ENCODE results near the gene IFI27L2. TPM values are rescaled to one million over a fixed set of nuclear protein-coding genes. Genes with fewer than 3 reads are reported as not detected.
A peak's percentile ranks its signal among the peaks of the same experiment; 100 is the strongest.

Gene IFI27L2
- total and polyA plus RNA-seq, 2 experiments from 2014 or later = 91.5 to 95.1 TPM

DNA sequence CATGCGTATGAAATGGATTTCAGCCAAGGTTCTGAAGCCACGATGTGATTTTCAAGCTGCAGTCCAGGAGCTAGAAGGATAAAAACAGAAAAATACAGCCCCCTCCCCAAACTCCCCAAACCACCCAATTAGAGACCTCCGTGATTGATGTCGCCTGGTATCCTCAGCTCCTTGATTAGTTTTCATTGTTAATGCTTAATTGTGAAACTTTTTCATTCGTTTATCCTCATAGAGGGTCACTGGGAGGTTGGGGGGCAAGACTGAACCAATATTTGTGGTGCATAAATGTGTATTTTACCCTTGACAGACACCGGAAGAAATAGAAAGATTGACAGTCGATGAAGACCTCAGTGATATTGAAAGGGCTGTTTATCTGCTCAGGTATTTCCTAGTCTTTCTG, 46.3 kb upstream of the IFI27L2 start:
- no peak overlapping the region for H3K27ac ChIP-seq
- H3K36me3 ChIP-seq (replicated peaks; ENCODE audit: insufficient read depth, low read depth) = no peaks in the 10 kb centered on the region
- H3K27me3 ChIP-seq = peaks cover 58% of the 10 kb centered on the region
- WGBS (ENCODE audit: low lambda C conversion rate, missing lambda C conversion rate) = 30% methylated on average over 7 of the region's 7 CpGs
- TF ChIP-seq EZH2 (IDR thresholded peaks at IDR 0.05; ENCODE audit: borderline replicate concordance) = no peak
- H4K20me1 ChIP-seq (ENCODE audit: insufficient read depth, poor library complexity, severe bottlenecking) = no peaks in the 10 kb centered on the region
- peak overlapping the region; percentile 89 for H2AFZ ChIP-seq
- H3K79me2 ChIP-seq = no peaks in the 10 kb centered on the region
- no peak overlapping the region for H3K4me3 ChIP-seq
- no peaks in the 10 kb centered on the region for H3K9me3 ChIP-seq (ENCODE audit: low read depth)
- peak overlapping the region; percentile 99 for H3K4me2 ChIP-seq
- H3K4me1 ChIP-seq (ENCODE audit: insufficient read depth) = peaks cover 9% of the 10 kb centered on the region
- no peak for DNase-seq (ENCODE audit: low spot score)
- no peaks in the 10 kb centered on the region for H3K9me2 ChIP-seq (replicated peaks; ENCODE audit: insufficient read depth)

DNA sequence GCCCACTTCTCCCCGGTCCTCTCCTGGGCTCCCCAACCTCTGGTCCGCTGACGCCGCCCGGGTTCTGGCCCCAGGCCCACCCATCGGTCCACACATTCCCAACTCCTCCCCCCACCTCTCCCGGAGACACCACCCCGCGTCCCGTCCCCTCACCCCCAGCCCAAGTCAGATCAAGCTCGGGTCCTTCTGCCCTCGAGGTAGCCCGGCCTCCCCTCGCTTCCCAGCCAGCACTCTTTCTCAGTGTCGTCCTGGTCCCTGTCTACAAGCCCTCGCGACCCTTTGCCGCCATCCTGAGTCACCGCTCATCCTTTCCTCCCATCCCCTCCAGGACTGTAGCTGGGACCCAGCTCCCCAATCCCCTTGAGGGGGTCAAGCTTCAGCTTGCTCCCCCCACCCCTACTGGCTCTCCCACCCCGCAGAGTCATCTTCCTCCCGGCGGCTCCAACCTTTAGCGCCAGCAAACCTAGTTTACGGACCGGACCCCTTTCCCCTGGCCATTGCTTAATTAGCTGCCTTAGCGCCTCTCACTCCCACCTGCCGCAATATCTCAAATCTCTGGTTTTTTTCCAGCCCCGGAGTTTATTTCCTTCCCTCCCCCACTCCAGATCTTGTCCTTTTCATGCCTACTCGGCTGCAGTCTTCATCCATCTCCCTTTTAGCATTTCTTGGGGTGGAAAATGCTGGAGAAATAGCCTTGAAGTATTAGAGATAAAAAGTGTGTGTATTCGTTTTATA, 45.8 kb upstream of the IFI27L2 start:
- Histone ChIP-seq H3K4me1 (ENCODE audit: insufficient read depth) (peaks cover 9% of the 10 kb centered on the region), H3K9me2 (replicated peaks; ENCODE audit: insufficient read depth) (no peaks in the 10 kb centered on the region), H3K27me3 (peaks cover 58% of the 10 kb centered on the region), H3K27ac (no peak overlapping the region), H3K9me3 (ENCODE audit: low read depth) (no peaks in the 10 kb centered on the region), H3K4me2 (peak overlapping the region; percentile 99), H2AFZ (peak overlapping the region; percentile 89), H3K4me3 (no peak overlapping the region), H3K79me2 (no peaks in the 10 kb centered on the region), H3K36me3 (replicated peaks; ENCODE audit: insufficient read depth, low read depth) (no peaks in the 10 kb centered on the region), H4K20me1 (ENCODE audit: insufficient read depth, poor library complexity, severe bottlenecking) (no peaks in the 10 kb centered on the region)
- DNase-seq (ENCODE audit: low spot score) = no peak
- TF ChIP-seq EZH2 (IDR thresholded peaks at IDR 0.05; ENCODE audit: borderline replicate concordance) (peak; percentile 74), EZH2phosphoT487 (IDR thresholded peaks at IDR 0.05; ENCODE audit: low read depth, severe bottlenecking, unreplicated experiment) (no peak)
- 3% methylated on average over 19 of the region's 30 CpGs for WGBS (ENCODE audit: low lambda C conversion rate, missing lambda C conversion rate)

DNA sequence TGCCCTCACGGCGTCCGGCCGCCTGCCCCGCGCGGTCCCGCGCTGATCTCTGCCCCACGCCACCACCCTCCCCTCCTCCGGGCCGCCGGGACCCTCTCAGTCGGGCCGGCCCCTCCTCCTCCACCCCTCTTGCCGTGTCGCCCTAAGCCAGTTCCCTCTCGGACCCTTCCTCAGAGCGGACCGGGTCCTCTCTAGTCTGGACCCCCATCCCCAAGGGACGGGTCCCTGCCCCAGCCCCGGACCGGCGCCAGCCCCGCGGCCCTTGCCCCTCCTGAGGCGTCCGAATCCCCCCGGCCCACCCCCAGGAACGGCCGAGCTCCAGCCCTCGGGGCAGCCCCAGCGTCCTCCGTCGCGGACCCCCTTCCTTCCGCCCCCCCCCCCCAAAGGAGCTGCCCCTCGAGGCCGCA, 45.2 kb upstream of the IFI27L2 start:
- Histone ChIP-seq H3K4me3 (peak overlapping the region; percentile 84), H3K4me2 (peak overlapping the region; percentile 99), H2AFZ (peak overlapping the region; percentile 89), H3K27ac (no peak overlapping the region), H3K9me3 (ENCODE audit: low read depth) (no peaks in the 10 kb centered on the region), H3K27me3 (peaks cover 58% of the 10 kb centered on the region), H3K79me2 (no peaks in the 10 kb centered on the region), H4K20me1 (ENCODE audit: insufficient read depth, poor library complexity, severe bottlenecking) (no peaks in the 10 kb centered on the region), H3K36me3 (replicated peaks; ENCODE audit: insufficient read depth, low read depth) (no peaks in the 10 kb centered on the region), H3K4me1 (ENCODE audit: insufficient read depth) (peaks cover 9% of the 10 kb centered on the region), H3K9me2 (replicated peaks; ENCODE audit: insufficient read depth) (no peaks in the 10 kb centered on the region)
- no peak for DNase-seq (ENCODE audit: low spot score)
- no peak for TF ChIP-seq EZH2phosphoT487 (IDR thresholded peaks at IDR 0.05; ENCODE audit: low read depth, severe bottlenecking, unreplicated experiment)
- TF ChIP-seq, protein P1, sequence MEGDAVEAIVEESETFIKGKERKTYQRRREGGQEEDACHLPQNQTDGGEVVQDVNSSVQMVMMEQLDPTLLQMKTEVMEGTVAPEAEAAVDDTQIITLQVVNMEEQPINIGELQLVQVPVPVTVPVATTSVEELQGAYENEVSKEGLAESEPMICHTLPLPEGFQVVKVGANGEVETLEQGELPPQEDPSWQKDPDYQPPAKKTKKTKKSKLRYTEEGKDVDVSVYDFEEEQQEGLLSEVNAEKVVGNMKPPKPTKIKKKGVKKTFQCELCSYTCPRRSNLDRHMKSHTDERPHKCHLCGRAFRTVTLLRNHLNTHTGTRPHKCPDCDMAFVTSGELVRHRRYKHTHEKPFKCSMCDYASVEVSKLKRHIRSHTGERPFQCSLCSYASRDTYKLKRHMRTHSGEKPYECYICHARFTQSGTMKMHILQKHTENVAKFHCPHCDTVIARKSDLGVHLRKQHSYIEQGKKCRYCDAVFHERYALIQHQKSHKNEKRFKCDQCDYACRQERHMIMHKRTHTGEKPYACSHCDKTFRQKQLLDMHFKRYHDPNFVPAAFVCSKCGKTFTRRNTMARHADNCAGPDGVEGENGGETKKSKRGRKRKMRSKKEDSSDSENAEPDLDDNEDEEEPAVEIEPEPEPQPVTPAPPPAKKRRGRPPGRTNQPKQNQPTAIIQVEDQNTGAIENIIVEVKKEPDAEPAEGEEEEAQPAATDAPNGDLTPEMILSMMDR (IDR thresholded peaks at IDR 0.05; ENCODE audit: poor library complexity) = no peak
- TF ChIP-seq EZH2 (IDR thresholded peaks at IDR 0.05; ENCODE audit: borderline replicate concordance) = no peak
- 1% methylated on average over 31 of the region's 39 CpGs for WGBS (ENCODE audit: low lambda C conversion rate, missing lambda C conversion rate)

DNA sequence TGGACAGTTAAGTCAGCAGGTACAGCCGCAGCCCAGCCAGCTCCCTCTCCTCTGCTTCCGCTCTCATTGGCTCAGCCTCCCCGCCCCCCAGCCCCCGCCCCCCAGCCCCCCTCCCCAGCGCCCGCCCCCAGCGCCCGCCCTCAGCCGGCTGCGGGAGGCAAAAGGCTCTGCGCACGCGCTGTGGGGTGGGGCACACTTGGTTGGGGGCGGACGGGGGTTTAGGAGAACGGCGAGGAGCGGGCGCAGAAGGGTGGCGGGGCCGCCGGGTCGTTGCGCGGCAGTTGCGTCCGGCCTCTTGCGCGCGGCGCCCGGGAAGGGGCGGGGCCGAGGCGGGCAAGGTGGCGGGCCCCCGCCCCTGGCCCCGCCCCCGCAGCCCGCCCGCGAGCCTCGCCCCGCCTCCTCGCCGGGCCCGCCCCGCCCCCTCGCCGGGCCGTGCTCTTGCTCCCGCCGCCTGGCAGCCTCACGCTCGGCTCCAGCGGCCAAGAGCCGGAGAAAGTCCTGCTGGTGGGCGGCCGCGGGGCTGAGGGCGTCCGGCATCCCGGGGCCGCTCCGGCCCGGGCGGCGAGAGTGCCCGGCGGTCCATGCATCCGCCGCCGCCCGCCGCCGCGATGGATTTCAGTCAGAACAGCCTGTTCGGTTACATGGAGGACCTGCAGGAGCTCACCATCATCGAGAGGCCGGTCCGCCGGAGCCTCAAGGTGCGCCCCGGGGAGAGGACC, 44.6 kb upstream of the IFI27L2 start, which contains the start of gene PPP4R4:
Gene PPP4R4 (plus strand): TSS at position 438 of the 719 bp plus-strand sequence. CDS start 144 bp downstream, at position 582.
- H3K4me2 ChIP-seq = peak within 1 kb of the TSS; percentile 99
- peak within 1 kb of the TSS; percentile 97 for H2AFZ ChIP-seq
- H4K20me1 ChIP-seq (ENCODE audit: insufficient read depth, poor library complexity, severe bottlenecking) = no peaks in the 10 kb centered on the region
- no peaks in the 10 kb centered on the region for H3K36me3 ChIP-seq (replicated peaks; ENCODE audit: insufficient read depth, low read depth)
- H3K4me3 ChIP-seq = peak within 1 kb of the TSS; percentile 84
- 0% methylated on average over 9 of the region's 84 CpGs for WGBS (ENCODE audit: low lambda C conversion rate, missing lambda C conversion rate)
- no peaks in the 10 kb centered on the region for H3K9me3 ChIP-seq (ENCODE audit: low read depth)
- no peaks in the 10 kb centered on the region for H3K79me2 ChIP-seq
- peak; percentile 96 for DNase-seq (ENCODE audit: low spot score)
- peak within 1 kb of the TSS; percentile 61 for H3K27ac ChIP-seq
- peaks cover 56% of the 10 kb centered on the region for H3K27me3 ChIP-seq
- TF ChIP-seq, protein P1 (IDR thresholded peaks at IDR 0.05; ENCODE audit: poor library complexity) = no peak
- TF ChIP-seq EZH2phosphoT487 (IDR thresholded peaks at IDR 0.05; ENCODE audit: low read depth, severe bottlenecking, unreplicated experiment) = no peak
- TF ChIP-seq EZH2 (IDR thresholded peaks at IDR 0.05; ENCODE audit: borderline replicate concordance) = no peak
- peaks cover 9% of the 10 kb centered on the region for H3K4me1 ChIP-seq (ENCODE audit: insufficient read depth)
- no peaks in the 10 kb centered on the region for H3K9me2 ChIP-seq (replicated peaks; ENCODE audit: insufficient read depth)
